C1 segment of cervical spinal cord (tissue), 14 donors: ENCODE results near the gene UBE3C.
"Not testable (repeated sequence)": the region's sequence is repeated elsewhere in the genome, so short reads cannot be mapped to it uniquely, and the experiment has no call there.

Experiments used
- DNase-seq, 14 donors: peaks; one replicate each; lab custom pipeline; 2025; lab: John Stamatoyannopoulos, UW

Gene UBE3C

DNA sequence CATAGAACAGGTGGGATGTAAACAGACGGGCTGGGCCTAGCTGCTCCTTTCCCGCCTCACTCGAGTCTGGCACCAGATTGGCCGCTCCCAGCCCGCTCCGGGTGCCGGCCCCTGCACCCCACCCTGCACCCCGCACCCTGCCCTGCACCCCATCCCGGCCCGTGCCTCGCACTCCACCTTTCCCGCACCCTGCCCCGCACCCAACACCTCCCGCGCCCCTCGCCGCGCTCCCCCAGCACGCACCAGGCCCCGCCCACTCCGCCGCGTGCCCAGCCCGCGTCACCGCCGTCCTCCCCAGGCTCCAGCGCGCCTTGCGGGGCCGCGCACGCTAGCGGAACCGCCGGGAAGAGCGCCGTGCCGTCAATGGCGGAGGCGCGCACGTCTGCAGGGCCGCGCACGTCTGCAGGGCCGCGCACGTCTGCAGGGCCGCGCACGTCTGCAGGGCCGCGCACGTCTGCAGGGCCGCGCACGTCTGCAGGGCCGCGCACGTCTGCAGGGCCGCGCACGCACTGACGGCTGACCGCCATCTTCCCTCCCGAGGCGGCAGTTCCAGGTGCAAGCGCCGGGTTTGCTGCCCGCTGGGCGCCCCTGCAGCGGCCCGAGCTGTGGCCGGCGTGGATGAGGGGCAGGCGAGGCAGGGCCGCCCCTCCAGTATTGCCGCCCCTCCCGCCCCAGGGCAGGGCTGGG, at the start of gene UBE3C:
Gene UBE3C, plus strand, starts transcription at position 503 of the 687 bp plus-strand sequence. CDS start 347 bp downstream, outside the sequence.
- peak; percentile 21 to 89 (median 76) for DNase-seq

DNA sequence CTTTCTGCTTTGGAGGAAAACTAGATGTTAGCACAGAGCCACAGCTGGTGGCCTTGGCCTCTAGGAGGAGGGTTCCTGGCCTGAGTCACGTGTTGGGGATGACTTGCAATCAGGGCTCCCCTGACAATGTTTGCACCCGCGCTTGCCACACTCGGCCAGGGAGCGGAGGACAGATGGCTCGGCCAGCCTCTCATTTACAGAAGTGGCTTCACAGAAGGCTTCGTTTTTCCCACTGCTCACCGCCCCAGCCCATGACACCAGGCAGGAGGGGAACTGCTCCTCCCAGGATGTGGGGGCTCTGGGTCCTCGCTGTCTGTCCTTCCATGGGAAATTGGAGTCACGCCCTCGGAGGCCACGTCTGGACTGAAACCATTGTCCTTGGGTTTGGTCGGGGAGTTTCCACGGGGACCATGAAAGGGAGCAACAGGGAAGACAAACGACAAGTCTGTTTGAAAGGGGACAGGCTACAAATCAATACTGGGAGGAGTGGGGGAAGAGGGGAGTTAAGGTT, 49.6 kb upstream of the UBE3C start:
- no peak for DNase-seq

DNA sequence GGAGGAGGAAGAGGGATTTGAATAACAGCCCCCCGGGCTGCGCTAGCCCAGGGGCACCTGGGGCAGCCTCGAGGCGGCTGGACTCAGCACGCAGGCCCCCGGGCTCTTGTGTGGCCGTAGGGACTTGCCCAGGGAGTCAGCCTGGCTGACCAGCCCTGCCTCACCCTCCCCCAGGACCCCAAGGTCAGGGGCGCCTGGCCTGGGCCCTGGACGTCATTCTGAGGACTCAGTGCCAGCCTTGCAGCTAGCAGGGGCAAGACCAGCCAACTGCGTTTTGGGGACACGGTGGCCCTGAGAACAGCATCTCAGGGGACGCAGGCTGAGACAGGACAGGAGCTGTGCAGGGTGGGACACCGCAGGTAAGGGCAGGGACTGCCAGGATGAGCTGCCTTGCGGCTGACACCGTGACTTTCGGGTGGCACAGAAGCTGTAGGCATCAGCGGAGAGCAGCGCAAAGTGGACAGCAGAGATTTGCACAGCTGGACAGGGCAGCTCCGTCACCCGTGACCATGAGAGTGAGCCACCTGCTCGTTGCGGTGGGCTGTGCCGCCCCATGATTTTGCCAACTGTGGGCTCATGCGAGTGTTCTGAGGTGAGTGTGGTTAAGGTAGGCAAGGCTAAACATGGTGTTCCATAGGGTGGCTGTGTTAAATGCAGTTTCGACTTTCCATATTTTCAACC, 48.1 kb upstream of the UBE3C start:
- DNase-seq = no peak

DNA sequence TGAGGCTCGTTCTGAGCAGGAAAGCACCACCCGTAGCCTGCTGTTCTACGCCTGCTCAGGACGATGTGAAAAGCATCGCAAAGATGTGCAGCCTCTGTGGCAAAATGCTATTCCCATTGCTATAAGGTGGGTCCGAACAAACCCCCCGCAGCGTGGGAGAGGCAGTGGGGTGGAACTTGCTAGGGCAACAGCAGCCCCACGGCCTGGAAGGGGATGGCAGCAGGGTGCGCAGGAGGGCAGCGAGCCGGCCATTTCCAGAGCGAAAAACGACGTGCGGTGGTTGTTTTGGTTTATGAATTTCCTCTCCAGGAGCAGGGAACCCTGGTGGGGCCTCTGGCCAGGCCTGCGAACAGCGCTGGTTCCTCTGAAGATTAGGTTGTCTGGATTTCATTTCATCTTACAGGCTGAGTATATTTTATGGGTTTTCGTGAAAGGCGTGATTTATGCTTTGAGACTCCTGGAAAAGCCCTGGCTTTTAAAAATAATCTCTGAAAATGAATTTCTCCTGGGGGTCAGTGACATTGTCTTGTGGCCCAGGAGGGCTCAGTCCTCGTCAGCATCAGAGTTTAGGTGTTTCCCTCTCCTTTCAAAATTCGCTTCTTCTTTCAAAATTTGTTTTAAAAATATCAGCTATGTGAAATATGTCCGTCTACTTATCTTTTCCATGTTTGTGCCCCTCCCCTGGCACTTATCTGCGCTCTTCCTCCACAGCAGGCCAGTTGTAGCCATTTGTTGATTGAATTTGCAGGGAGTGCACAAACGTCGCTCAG, 42.3 kb upstream of the UBE3C start:
- DNase-seq = no peak

DNA sequence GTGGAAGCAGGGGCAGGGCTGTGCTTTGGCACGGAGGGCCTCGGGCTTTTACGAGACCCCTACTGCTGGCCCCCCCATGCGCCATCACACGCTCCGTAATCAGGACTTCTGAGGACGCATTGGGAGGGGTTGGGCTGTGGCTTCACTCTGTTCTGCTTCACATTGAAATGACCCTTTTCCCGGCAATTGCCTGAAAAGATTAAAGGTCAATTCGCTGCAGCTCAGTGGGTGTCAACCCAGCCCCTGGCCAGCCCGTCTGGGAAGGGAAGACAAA, 41.7 kb upstream of the UBE3C start:
- no peak for DNase-seq

DNA sequence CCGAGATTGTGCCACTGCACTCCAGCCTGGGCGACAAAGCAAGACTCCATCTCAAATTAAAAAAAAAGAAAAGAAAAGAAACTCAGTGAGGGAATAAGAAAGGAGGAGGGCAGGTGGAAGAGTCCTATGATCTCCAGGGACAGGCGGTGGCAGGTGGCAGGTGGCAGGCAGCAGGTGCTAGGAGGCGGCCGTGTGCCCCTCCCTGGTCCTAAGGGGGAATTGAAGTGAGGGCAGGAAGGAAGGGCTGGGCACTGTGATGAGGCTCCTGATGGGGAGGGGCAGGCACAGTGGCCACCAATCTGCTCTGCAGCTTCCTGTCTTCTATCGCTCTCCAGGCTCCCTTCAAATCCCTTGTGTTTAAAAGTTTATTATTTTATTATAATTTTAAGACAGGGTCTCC, 41.2 kb upstream of the UBE3C start:
- DNase-seq = no peak

DNA sequence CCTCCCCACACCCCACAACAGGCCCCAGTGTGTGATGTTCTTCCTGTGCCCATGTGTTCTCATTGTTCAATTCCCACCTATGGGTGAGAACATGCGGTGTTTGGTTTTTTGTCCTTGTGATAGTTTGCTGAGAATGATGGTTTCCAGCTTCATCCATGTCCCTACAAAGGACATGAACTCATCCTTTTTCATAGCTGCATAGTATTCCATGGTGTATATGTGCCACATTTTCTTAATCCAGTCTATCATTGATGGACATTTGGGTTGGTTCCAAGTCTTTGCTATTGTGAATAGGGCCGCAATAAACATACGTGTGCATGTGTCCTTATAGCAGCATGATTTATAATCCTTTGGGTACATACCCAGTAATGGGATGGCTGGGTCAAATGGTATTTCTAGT, 38.7 kb upstream of the UBE3C start:
- DNase-seq = not testable (repeated sequence)

DNA sequence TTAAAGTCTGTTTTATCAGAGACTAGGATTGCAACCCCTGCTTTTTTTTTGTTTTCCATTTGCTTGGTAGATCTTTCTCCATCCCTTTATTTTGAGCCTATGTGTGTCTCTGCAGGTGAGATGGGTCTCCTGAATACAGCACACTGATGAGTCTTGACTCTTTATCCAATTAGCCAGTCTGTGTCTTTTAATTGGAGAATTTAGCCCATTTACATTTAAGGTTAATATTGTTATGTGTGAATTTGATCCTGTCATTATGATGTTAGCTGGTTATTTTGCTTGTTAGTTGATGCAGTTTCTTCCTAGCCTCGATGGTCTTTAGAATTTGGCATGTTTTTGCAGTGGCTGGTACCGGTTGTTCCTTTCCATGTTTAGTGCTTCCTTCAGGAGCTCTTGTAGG, 35.1 kb upstream of the UBE3C start:
- DNase-seq = not testable (repeated sequence)

DNA sequence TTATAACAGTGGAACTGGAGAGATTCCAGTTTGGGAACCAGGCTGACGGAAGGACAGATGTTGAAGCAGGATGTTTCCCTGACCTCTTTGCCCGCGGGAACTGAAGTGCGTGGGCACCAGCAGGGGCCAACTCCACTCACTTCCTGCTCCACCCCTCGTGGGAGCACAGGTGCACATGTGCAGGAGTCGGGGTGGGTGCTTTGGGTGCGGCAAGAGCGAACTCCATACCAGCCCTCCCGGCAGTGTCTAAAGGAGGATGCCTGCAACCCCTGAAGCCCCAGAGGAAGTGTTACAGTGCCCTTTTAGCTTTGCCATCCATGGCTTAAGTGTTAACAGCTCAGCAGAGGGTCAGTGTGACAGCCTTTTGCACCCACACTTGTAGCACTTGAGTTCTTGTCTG, 27.4 kb upstream of the UBE3C start:
- no peak for DNase-seq

DNA sequence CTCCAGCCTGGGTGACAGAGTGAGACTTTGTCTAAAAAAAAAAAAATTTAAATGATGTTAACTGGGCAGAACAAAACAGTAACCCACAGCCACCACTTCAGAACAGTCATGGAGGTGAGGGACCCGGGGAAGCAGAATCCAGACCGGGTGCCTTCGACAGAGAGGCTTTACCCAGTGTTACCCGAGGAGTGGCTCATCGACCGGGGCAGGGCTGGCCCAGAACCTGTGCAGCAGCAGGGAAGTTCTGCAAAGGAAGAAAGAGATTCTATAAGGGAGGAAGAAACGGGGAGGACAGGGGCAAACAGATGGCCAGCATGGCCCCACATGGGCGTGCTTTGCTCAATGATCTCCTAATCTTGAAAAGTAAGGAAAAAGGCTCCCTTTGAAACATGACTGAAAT, 26.0 kb upstream of the UBE3C start:
- no peak for DNase-seq

DNA sequence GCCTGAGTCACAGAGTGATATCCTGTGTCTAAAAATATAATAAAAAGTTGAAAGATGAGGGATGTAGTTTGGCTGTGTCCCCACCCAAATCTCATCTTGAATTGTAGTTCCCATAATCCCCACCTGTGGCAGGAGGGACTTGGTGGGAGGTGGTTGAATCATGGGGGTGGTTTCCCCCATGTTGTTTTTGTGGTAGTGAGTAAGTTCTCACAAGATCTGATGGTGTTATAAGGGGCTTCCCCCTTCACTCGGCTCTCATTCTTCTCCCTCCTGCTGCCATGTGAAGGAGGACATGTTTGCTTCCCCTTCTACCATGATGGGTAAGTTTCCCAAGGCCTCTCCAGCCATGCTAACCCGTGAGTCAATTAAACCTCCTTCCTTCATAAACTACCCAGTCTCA, 25.1 kb upstream of the UBE3C start:
- no peak for DNase-seq

DNA sequence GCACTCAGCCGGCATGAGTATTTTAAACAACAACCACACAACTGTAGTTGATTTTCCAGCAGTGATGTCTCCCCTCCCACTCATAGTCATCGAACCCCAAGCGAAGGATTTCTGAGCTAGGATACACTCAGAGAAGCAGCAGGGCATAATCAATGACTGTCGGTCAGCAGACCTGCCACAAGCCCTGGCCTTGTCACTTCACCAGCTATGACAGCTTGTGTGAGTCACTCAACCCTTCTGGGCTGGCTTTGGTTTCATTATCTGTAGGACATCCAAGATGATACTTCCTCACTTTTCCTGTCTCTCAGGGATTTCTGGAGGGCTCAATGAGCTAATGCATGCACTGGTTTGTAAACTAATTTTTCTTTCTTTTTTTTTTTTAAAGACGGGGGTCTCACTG, 22.0 kb upstream of the UBE3C start:
- DNase-seq = no peak

DNA sequence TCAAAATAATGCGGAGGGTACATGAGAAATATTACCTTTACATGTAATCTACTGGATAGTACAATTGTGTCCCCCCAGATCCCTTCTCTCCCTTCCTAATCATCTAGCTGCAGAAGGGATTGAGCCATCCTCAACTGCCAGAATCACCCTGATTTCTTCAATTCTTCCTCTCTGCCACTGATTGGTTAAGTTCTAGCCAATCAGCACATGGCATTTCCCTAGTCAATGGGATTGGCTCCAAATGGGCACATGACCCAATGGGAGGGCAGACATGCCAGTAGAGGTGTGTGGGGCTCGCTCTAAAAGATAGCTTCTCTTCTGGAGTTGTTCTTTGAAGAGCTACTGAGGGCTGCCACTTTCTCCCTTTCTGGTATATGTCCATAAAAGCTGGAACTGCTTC, 20.9 kb upstream of the UBE3C start:
- DNase-seq = no peak

DNA sequence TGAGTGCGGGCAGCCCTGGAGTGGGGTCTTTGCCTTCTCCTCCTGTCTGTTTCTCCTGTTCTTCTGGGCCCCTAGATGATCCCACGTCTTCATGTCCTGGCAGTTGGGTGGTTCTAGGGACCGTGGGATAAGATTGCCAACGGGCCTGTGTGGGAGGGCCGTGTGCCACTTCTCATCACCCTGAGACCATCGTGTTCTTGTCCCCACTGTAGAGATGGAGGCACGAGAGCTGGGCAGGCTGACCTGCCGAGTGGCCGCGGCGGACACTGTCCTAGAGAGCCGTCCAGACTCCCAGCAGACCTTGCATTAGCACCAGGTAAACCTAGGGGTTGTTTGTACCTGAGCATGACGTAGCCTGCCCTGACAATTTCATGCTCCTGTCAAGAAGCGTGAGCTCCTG, 18.5 kb upstream of the UBE3C start:
- no peak for DNase-seq

DNA sequence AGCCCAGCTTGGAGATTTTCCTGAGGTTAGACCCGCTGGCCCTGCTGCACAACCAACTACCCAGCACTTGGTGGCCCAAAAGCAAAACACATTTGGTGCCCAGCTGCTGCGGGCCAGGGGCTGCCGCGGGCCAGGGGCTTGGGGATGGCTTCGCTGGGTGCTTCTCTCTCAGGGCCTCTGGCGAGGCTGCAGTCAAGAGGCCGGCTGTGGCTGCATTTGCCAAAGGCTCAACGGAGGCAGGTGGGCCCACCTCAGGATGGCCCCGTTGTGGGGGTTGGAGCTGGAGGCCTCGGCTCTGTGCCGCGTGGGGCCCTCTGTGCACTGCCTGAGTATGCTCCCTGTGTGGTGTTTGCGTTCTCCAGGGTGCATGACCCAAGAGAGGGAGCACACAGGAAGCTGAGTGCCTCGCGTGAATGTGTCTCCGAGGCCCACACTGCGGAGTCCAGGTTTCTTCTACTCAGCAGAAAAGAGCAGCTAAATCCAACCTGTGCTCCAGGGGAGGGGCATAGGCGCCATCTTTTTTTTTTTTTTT, 17.5 kb upstream of the UBE3C start:
- no peak for DNase-seq

DNA sequence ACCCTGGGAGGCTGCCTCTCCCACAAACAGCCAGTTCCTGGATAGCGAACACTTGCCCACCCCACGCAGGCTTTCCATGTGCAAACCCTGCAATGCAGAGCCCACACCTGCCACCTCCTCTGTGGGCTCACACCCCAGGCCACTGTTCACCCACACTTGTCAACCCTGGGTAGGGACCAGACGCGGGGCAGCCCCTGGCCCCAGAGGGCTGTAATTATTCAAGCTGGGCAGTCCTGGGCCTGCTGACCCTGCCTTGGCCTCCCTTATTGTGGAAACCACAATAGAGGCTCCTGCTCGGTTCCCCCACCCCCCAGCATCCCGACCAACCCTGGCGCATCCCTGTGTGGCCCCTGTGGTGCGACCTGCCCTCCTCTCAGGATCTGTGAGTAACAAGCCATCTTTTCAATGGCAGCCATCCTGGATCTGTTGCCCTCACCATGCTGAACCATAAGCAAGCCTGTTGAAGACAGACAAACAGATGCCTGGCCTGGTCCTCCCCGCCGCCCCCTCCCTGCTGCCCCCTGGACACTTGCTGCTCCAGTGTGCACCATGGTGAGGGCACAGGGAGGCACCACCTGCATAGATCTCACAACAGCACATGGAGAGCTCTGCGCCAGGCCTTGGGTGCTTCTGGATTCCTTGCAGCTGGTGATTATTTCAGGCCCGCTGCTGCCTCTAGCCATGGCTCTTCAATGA, 15.8 kb upstream of the UBE3C start:
- no peak for DNase-seq

DNA sequence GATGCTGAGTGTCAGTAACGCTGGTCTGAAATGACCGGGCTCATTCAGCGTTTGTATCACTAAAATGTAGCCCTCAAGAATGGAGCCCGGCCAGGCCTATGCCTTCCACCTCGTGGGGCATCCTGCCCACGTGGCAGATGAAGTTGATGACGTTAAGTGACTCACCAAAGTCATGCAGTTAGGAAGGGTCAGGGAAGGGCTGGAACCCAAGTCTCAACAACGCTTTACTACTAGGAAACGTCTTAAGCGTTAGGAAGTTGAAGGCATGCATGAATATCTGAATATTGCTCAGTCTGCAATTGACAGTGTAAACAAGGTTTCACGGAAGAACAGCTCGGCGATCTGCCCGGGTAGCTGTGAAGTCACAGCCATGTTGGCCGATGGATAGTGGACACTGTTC, 14.0 kb upstream of the UBE3C start:
- no peak for DNase-seq

DNA sequence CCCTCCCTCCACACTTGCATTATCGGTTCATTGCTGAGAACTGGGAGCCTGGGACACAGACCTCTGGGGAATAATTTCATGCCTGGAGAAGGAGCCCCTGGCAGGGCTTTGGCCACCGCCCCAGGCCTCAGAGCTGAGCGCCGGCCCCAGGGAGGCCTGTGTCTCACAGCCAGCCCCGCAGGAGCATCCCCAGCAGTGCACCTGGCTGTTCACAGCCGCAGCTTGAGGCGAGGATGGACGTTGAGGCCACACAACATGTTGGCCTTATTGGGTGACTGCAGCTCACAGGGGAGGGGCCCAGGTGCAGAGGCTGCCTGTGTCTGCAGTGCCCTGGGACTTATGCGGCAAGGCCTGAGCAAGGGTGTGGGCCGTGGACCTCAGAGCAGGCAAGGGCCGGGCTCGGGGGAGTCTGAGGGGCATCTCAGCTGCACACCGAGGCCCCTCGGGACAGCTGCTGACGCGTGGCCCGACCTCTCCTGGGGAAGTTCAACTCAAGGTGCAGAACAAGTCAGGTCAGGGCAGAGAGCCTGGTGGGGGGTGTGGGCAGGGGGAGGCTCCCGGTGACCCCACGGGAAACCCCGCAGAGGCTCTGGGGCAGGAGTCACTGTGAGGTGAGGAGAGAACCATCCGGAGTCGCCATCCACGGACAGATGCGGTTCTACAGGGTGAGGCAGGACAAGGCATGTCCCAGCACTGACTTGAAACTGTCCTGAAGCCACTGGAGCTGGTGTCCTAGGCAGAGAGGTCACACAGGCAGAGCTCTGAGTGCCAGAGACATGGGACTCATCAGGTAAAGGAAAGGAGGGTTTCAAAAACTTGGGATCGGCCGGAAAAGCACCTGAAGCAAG, 13.1 kb upstream of the UBE3C start:
- no peak for DNase-seq

DNA sequence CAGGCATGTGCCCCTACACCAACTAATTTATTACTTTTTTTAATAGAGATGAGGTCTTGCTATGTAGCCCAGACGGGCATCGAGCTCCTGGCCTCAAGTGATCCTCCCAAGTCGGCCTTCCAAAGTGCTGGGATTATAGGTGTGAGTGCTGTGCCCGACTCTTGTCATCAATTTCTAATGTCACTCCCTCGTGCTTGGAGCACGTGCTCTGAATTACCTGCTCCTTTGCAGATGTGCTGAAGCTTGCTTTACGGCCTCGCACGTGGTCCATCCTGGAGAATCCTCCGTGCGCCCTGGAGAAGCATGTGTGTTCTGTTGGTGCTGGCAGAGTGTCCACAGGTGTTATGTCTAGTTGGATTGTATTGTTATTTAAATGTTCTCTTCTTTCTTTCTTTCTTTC, 11.8 kb upstream of the UBE3C start:
- no peak for DNase-seq

DNA sequence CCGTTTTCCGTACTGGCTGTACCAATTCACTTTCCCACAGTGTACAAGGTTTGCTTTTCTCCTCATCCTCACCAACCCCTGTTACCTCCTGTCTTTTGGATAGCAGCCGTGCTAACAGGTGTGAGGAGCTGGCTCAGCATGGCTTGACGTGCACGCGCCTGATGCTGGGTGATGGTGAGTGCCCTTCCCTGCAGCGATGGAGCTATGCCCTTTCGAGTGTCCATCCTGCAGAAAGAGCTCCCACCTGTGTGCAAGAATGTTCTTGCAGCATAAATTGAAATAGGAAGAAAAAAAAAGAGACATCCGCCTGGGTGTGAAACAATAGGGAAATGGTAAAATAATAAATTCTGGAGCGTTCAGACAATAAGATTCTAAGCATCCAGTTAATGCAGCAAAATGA, 9.5 kb upstream of the UBE3C start:
- no peak for DNase-seq

DNA sequence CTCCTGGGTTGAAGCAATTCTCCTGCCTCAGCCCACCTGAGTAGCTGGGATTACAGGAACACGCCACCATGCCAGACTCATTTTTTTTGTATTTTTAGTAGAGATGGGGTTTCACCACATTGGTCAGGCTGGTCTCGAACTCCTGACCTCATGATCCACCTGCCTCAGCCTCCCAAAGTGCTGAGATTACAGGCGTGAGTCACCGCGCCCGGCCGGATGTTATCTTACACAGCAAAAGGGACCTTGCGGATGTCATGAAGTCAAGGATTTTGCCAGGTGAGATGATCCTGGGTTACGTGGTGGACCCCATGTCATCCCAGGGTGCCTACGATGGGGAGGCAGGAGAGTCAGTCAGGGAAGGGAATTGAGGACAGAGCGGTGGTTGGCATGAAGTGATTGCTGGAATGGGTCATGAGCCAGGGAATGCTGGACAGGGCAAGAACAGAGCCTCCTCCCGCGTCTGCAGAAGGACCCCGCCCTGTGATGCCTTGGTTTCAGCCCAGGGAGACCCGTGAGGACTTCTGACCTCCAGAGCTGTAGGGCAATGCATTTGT, 8.7 kb upstream of the UBE3C start:
- no peak for DNase-seq
